NOMO-1 treated with dmso at 0.1 percent for 144 hours (cell line): ENCODE measurements around the gene SLIT1.

Experiments used
- DNase-seq: peaks from one replicate; lab custom pipeline; 2025; ENCODE audit not compliant: unreplicated experiment; lab: John Stamatoyannopoulos, UW

Gene SLIT1

DNA sequence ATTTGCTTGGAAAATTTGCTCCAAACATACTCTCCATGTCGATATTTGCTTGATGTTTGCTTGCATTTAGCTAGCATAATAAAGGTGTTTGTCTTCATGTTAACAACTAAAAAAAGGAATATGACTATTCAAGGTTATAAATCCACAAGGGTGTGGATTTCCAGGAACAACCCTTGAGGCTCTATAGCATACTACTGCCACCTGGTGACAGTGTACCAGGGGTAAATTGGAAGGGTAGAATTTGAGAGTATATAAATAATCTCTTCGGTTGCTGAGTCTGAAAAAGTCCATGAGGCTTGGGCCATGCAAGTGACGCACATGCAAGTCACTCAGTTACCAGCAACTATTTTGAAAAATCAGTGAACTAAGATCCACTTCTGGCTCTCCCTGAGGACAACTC, 68.4 kb downstream of the SLIT1 start:
- DNase-seq = no peak

DNA sequence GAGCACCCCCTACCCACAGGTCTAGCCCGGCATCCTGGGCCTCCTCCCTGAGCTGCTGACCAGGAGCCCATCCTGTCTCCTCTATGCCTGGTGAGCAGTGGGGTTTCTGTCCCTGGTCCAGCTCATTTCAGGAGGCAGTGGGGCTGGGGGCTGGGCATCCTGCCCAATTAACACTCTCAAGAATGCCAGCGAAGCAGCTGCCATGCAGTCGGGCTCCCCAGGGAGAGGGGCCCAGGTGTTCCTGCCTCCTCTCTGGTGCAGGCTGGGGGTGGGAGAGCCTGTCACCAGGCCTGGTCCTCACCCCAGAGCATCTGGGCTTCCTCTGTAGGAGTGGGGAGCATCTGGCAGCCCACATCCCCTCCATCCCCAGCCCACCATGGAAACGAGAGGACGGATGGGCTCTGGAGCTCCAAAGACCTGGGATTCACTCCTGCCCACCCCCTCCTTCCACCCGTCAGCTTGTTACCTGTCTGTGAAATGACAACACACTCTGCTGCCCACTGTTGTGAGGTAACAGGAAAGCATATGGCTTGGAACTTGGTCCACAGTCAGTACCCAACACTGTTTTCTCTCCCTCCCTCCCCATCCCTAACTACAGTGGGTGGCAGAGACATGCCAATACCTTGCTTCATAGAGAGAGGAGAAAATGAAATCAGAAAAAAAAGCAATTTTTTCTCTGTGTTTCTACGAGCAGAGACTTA, 69.1 kb downstream of the SLIT1 start:
- no peak for DNase-seq

GRCh38 chr10:97115846-97116245, 69.9 kb downstream of the SLIT1 start:
- no peak for DNase-seq

DNA sequence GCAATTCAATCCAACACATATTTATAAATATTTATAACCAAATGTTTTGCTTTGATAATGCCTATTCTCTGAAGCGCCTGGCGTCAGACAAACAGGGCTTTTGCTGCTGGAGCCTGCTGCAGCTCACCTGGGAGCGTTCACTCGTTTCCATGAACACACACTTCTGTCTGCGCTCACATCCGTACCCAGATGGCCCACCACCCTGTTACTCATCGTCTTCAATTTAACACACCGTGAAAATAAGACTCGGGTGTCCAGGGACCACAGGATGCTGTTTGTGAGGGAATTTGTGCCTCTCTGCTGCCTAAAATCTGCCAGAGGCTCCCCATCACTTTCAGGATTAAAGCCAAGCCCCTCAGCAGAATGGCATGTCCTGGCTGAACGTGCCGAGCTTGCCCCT, 74.1 kb downstream of the SLIT1 start:
- no peak for DNase-seq

DNA sequence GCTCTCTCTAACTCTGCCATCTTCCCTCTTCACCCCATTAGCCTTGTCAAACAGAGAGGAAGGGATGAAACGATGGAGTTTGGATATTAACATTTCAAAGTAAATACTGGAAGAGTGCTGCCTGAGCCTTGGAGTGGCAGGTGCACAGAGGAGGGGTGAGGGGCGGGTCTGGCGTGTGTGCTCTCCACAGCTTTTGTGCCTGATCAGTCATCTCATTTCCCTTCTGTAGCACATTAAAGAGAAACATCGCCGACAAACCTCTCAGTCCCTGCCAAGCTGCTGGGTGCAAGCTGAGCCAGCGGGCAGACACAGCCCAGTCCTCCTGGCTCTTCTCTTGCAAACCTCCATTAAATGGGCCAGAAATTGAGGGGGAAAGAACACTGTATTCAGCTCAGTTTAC, 76.2 kb downstream of the SLIT1 start:
- DNase-seq = no peak

- no peak for DNase-seq
These were observed 78.2 kb downstream of the SLIT1 start for GRCh38 chr10:97107551-97107950.

GRCh38 chr10:97106207-97106606, 79.6 kb downstream of the SLIT1 start:
- no peak for DNase-seq

DNA sequence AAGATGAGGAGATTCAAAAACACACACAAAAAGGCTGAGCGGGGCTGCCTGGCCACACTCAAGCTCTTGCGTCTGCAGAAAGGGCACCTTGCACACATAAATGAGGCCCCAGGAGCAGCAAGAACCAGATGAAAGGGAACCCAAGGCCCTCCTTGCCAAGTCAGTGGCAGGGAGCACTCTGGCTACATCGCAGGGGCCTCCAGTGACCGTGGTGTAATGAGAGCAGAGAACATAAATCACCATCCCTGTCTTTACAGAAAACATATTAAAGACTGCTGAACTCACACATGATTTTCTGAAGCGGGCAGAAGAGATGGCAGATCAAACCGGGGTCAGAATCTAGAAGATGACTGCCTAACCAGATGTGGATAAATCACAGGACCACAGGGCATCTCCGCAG, 80.5 kb downstream of the SLIT1 start:
- DNase-seq = no peak

- no peak for DNase-seq
These were observed 82.3 kb downstream of the SLIT1 start for GRCh38 chr10:97103316-97104080.

DNA sequence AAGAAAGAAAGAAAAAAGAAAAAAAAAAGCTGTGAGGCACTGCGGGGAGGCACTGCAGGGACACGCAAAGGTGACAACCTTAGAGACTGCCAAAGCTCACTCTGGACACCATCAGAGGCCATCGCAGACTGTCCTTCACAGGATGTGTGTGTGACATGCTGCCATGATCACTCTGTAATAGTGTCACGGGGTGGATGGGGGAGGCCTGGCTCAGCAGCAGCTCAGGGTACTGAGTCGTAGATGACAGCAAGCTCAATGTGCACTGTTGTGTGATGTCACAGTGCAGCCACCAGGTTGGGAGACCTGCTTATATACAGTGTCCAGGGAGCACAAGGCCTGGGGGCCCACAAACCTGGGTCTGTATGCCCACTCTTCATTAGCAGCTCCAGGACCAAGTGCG, 83.3 kb downstream of the SLIT1 start:
- DNase-seq = no peak

DNA sequence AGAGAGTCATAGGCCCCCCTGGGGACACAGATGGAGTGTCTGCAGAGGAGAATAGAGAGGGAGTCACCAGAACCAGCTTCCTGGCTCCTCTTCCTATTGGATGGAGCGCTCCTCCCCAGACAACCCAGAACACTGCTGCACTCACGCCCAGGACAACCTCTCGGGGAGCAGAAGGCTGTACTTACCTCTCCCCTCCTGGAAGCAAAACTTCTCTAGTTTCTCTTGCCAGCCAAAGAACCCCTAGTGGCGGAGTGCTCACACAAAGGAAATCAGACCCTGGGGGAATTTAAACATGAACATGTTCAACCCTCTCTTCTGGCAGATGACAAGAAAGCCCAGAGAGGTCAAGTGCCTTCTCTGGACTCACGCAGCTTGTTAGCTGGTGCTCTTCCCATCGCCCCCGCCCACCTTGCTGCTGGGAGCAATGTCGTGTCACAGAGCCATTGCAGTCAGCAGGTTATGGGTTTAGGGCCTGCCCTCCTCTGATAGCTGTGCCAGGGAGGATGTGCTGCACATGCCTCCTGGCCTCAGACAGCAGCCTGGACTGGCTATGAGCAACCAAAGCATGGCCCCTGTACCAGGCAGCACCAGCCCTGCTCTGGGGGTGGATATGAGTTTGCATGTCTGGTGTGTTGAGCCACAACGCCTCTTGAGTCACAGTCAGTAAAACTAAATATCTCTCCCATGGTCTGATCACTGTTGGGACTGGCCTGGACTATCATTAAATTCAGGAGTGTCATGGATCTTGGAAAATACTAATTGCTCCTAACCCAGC, 84.4 kb downstream of the SLIT1 start:
- no peak for DNase-seq

DNA sequence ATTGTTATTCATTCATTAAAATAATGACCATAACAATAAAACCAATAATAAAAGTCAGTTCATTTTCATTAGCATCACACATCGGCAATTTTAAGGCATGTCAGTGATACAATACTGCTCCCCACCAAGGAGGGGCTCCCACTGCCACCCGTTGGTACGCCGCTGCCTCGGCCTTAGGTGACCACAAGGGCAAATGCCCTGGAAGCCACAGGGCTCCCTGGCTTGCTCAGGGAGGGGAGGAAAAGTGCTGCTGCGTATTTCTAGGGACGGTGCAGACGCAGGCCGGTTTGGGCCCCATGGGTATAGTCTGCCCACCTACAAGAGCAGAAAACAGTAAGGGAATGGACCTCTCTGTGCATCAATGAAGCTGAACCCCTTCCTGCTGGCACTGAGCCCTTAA, 85.1 kb downstream of the SLIT1 start:
- DNase-seq = no peak

GRCh38 chr10:97099868-97100267, 85.9 kb downstream of the SLIT1 start:
- no peak for DNase-seq

DNA sequence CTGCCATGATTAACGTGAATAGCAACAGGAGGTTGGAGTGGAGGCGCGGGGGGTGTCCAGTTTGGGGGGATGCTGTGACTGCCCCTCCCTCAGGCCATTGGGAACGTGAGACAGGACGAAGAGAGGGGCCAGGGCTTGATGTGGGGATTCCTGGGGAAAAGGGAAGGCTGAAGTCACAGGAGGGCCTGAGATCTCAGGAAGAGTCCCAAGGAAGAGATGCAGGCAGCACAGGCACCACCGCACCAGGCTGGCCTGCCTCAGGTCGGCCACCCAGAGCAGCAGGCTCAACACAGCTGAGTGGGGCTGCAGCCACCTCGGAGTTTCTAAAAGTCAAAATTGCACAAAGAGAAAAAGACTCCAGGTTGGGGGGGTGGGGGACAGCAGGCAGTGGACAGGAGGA, 86.7 kb downstream of the SLIT1 start:
- DNase-seq = no peak

DNA sequence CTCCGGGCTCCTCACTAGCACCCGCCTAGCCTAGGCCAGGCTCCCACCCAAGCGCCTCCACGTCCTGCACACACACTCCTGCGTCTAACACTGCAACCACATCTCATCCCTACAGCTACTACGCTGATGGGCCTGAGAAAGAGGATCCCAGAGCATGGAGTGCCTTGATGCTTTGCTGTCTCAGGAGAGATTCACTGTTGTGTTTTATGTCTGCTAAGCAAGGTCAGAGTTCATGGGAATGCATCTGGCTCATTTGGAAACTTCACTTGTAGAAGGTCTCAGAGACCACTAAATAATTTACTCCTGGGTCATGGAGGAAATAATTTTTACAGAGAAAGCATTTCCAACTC, 88.7 kb downstream of the SLIT1 start:
- DNase-seq = no peak

DNA sequence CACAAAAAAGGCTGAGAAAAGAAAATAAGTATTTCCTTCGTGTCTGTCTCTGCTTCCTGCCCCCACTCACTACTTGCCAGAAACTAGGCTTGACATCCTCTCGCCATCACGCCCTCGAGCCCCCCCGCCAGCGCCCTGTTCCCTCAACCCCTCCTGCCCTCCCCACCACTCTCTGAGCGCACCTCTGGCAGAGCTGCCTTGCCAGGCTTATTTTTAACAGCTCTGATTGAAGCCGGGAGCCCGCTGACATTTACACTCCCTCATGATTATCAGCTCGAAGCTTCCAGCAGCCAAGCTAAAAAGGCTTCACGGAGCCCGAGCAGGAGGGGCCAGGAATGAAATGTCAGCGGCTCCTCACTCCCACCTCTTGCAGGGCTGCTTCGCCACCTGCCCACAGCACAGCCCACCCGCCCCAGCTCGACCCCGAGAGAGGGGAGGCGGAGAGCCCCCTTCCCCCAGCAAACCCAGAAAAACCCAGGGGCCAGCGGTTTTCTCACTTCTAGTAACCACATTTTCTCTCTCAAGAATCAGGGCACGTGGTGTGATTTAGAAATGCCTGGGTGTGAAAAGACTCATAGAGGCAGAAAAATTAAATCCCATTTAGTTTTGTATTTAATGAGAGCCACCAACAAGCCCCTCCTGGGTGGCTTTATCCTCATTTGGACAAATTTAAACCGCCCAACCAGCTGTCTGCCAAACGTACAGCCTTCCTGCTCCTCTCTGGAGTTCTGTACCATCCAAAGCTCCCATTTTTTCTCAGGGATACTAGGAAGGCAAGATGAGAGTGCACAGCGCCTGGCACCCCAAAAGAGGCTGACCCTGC, 89.3 kb downstream of the SLIT1 start:
- DNase-seq = no peak

GRCh38 chr10:97095701-97096260, 90.0 kb downstream of the SLIT1 start:
- DNase-seq = no peak

GRCh38 chr10:97090644-97091043, 95.1 kb downstream of the SLIT1 start:
- no peak for DNase-seq

DNA sequence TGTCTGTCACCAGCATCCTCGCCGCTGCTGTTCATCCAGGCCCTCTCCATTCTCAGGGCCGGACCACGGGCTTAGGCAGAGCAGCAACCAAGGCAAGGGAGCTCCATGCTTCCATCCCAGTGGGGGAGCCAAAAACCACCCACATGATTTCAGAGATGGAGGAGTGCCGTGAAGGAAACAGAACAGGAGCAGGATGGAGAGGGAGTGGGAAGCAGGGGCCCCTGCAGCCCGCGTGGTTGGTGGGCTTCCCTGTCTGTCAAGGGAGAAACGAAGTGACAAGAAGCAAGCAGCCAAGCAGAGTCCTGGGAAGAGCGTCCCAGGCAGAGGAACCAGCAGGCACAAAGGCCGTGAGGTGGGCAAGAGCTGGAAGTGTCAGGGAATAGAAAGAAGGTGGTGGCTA, 95.7 kb downstream of the SLIT1 start:
- no peak for DNase-seq

GRCh38 chr10:97089209-97089870, 96.4 kb downstream of the SLIT1 start:
- DNase-seq = no peak
